ENCODE results near the gene SNX4. TPM values are rescaled to one million over a fixed set of nuclear protein-coding genes. Genes with fewer than 3 reads are reported as not detected.

Gene SNX4
- total and polyA plus RNA-seq, 4 experiments from 2014 or later: 23.0 to 28.6 (median 23.9) TPM

GRCh38 chr3:125431912-125432790 is 87.9 kb downstream of the SNX4 start:
- H3K36me3 ChIP-seq (ENCODE audit: insufficient read depth, low read length): no peaks in the 10 kb centered on the region
- ChIA-PET CTCF (ENCODE audit: partially characterized antibody) (no interaction called here), POLR2A (ENCODE audit: partially characterized antibody) (no interaction called here)
- no peaks in the 10 kb centered on the region for H3K27me3 ChIP-seq (ENCODE audit: insufficient read depth, low read length)
- no peaks in the 10 kb centered on the region for H3K27me3 Mint-ChIP-seq
- H3K9me3 Mint-ChIP-seq: peaks cover 0 to 1% (median 0%) of the 10 kb centered on the region in 8 donors
- no peaks in the 10 kb centered on the region for H3K36me3 Mint-ChIP-seq
- H3K4me1 Mint-ChIP-seq: peaks cover 0 to 3% (median 3%) of the 10 kb centered on the region in 4 donors
- H3K4me3 Mint-ChIP-seq: no peak overlapping the region
- H3K4me3 ChIP-seq (ENCODE audit: low read length in 2 of 2): no peak overlapping the region
- no peak overlapping the region for H3K27ac ChIP-seq (ENCODE audit: low read depth, low read length)
- DNase-seq: no peak
- H3K27ac Mint-ChIP-seq: no peak overlapping the region
- intact Hi-C loops (cut with micrococcal nuclease): no loop called here
- H3K9me3 ChIP-seq (ENCODE audit: control insufficient read depth in 1 of 2, low read length in 2 of 2): no peaks in the 10 kb centered on the region
- no peaks in the 10 kb centered on the region for H3K4me1 ChIP-seq (ENCODE audit: insufficient read depth, low read length)

- H3K4me3 Mint-ChIP-seq: no peak overlapping the region
These were observed 88.6 kb downstream of the SNX4 start for GRCh38 chr3:125431391-125431790.

GRCh38 chr3:125428216-125428830 is 91.7 kb downstream of the SNX4 start:
- ChIA-PET POLR2A (ENCODE audit: partially characterized antibody) (no interaction called here), CTCF (ENCODE audit: partially characterized antibody) (interaction anchor here (1.0 to 2.3 kb wide), 3 partner anchors 8 to 667 kb away, joined by 3 to 15 read pairs (median 6); no protein-coding TSS in a partner anchor)
- no peak overlapping the region for H3K27ac Mint-ChIP-seq
- Histone ChIP-seq H3K4me3 (ENCODE audit: low read length in 2 of 2) (no peak overlapping the region), H3K4me1 (ENCODE audit: insufficient read depth, low read length) (no peaks in the 10 kb centered on the region), H3K9me3 (ENCODE audit: control insufficient read depth in 1 of 2, low read length in 2 of 2) (no peaks in the 10 kb centered on the region), H3K27me3 (ENCODE audit: insufficient read depth, low read length) (no peaks in the 10 kb centered on the region), H3K27ac (ENCODE audit: low read depth, low read length) (no peak overlapping the region), H3K36me3 (ENCODE audit: insufficient read depth, low read length) (no peaks in the 10 kb centered on the region)
- peaks cover 0 to 1% (median 0%) of the 10 kb centered on the region in 8 donors for H3K9me3 Mint-ChIP-seq
- H3K36me3 Mint-ChIP-seq: no peaks in the 10 kb centered on the region
- no peak for DNase-seq
- no peak overlapping the region for H3K4me3 Mint-ChIP-seq
- no peaks in the 10 kb centered on the region for H3K4me1 Mint-ChIP-seq
- H3K27me3 Mint-ChIP-seq: no peaks in the 10 kb centered on the region
- intact Hi-C loops (cut with micrococcal nuclease): no loop called here

More at GRCh38 chr3:125431391-125431790, 88.6 kb downstream of the SNX4 start:
- H3K9me3 Mint-ChIP-seq: peaks cover 0 to 1% (median 0%) of the 10 kb centered on the region in 8 donors
- Histone ChIP-seq H3K4me1 (ENCODE audit: insufficient read depth, low read length) (no peaks in the 10 kb centered on the region), H3K27me3 (ENCODE audit: insufficient read depth, low read length) (no peaks in the 10 kb centered on the region), H3K27ac (ENCODE audit: low read depth, low read length) (no peak overlapping the region), H3K36me3 (ENCODE audit: insufficient read depth, low read length) (no peaks in the 10 kb centered on the region), H3K4me3 (ENCODE audit: low read length in 2 of 2) (no peak overlapping the region), H3K9me3 (ENCODE audit: control insufficient read depth in 1 of 2, low read length in 2 of 2) (no peaks in the 10 kb centered on the region)
- POLR2A ChIA-PET (ENCODE audit: partially characterized antibody): no interaction called here
- H3K36me3 Mint-ChIP-seq: no peaks in the 10 kb centered on the region
- CTCF ChIA-PET (ENCODE audit: partially characterized antibody): no interaction called here
- H3K27ac Mint-ChIP-seq: no peak overlapping the region
- H3K4me1 Mint-ChIP-seq: peaks cover 0 to 3% (median 3%) of the 10 kb centered on the region in 4 donors
- no peak for DNase-seq
- intact Hi-C loops (cut with micrococcal nuclease): no loop called here
- no peaks in the 10 kb centered on the region for H3K27me3 Mint-ChIP-seq

GRCh38 chr3:125418306-125418705 is 101.7 kb downstream of the SNX4 start:
- Histone ChIP-seq H3K27me3 (ENCODE audit: insufficient read depth, low read length) (no peaks in the 10 kb centered on the region), H3K4me1 (ENCODE audit: insufficient read depth, low read length) (no peaks in the 10 kb centered on the region), H3K27ac (ENCODE audit: low read depth, low read length) (no peak overlapping the region), H3K9me3 (ENCODE audit: control insufficient read depth in 1 of 2, low read length in 2 of 2) (peaks cover 0 to 3% of the 10 kb centered on the region in 2 donors), H3K4me3 (ENCODE audit: low read length in 2 of 2) (no peak overlapping the region), H3K36me3 (ENCODE audit: insufficient read depth, low read length) (no peaks in the 10 kb centered on the region)
- no peak for DNase-seq
- CTCF ChIA-PET (ENCODE audit: partially characterized antibody): no interaction called here
- no peaks in the 10 kb centered on the region for H3K4me1 Mint-ChIP-seq
- H3K4me3 Mint-ChIP-seq: no peak overlapping the region
- POLR2A ChIA-PET (ENCODE audit: partially characterized antibody): no interaction called here
- H3K9me3 Mint-ChIP-seq: peaks cover 0 to 7% (median 2%) of the 10 kb centered on the region in 8 donors
- H3K27me3 Mint-ChIP-seq: peaks cover 0 to 2% of the 10 kb centered on the region in 2 donors
- no peaks in the 10 kb centered on the region for H3K36me3 Mint-ChIP-seq
- no peak overlapping the region for H3K27ac Mint-ChIP-seq
- intact Hi-C loops (cut with micrococcal nuclease): no loop called here

GRCh38 chr3:125416235-125416634 is 103.8 kb downstream of the SNX4 start:
- no peak overlapping the region for H3K4me3 Mint-ChIP-seq
- H3K27ac ChIP-seq (ENCODE audit: low read depth, low read length): no peak overlapping the region
- peaks cover 0 to 7% (median 2%) of the 10 kb centered on the region in 8 donors for H3K9me3 Mint-ChIP-seq
- no peak for DNase-seq
- peaks cover 0 to 3% of the 10 kb centered on the region in 2 donors for H3K9me3 ChIP-seq (ENCODE audit: control insufficient read depth in 1 of 2, low read length in 2 of 2)
- intact Hi-C loops (cut with micrococcal nuclease): no loop called here
- peaks cover 4 to 8% of the 10 kb centered on the region in 2 donors for H3K27me3 Mint-ChIP-seq
- no peaks in the 10 kb centered on the region for H3K4me1 ChIP-seq (ENCODE audit: insufficient read depth, low read length)
- H3K27me3 ChIP-seq (ENCODE audit: insufficient read depth, low read length): no peaks in the 10 kb centered on the region
- no peak overlapping the region for H3K4me3 ChIP-seq (ENCODE audit: low read length in 2 of 2)
- no peak overlapping the region for H3K27ac Mint-ChIP-seq
- CTCF ChIA-PET (ENCODE audit: partially characterized antibody): no interaction called here
- H3K36me3 Mint-ChIP-seq: no peaks in the 10 kb centered on the region
- H3K36me3 ChIP-seq (ENCODE audit: insufficient read depth, low read length): no peaks in the 10 kb centered on the region
- POLR2A ChIA-PET (ENCODE audit: partially characterized antibody): no interaction called here
- H3K4me1 Mint-ChIP-seq: no peaks in the 10 kb centered on the region

GRCh38 chr3:125414669-125415068 is 105.3 kb downstream of the SNX4 start:
- Mint-ChIP-seq H3K36me3 (no peaks in the 10 kb centered on the region), H3K27me3 (peaks cover 10 to 18% of the 10 kb centered on the region in 2 donors), H3K27ac (no peak overlapping the region), H3K9me3 (peaks cover 0 to 4% (median under 1%) of the 10 kb centered on the region in 8 donors), H3K4me1 (no peaks in the 10 kb centered on the region), H3K4me3 (no peak overlapping the region)
- DNase-seq: no peak
- intact Hi-C loops (cut with micrococcal nuclease): no loop called here
- Histone ChIP-seq H3K4me1 (ENCODE audit: insufficient read depth, low read length) (no peaks in the 10 kb centered on the region), H3K27ac (ENCODE audit: low read depth, low read length) (no peak overlapping the region), H3K36me3 (ENCODE audit: insufficient read depth, low read length) (no peaks in the 10 kb centered on the region), H3K27me3 (ENCODE audit: insufficient read depth, low read length) (no peaks in the 10 kb centered on the region), H3K4me3 (ENCODE audit: low read length in 2 of 2) (no peak overlapping the region), H3K9me3 (ENCODE audit: control insufficient read depth in 1 of 2, low read length in 2 of 2) (peaks cover 0 to 3% of the 10 kb centered on the region in 2 donors)
- ChIA-PET POLR2A (ENCODE audit: partially characterized antibody) (no interaction called here), CTCF (ENCODE audit: partially characterized antibody) (no interaction called here)

- no peaks in the 10 kb centered on the region for H3K36me3 Mint-ChIP-seq
- no peak overlapping the region for H3K27ac ChIP-seq (ENCODE audit: low read depth, low read length)
- POLR2A ChIA-PET (ENCODE audit: partially characterized antibody): no interaction called here
These were observed 109.1 kb downstream of the SNX4 start for GRCh38 chr3:125410922-125411321.

More at GRCh38 chr3:125410922-125411321, 109.1 kb downstream of the SNX4 start:
- DNase-seq: no peak
- intact Hi-C loops (cut with micrococcal nuclease): no loop called here
- H3K27me3 Mint-ChIP-seq: peaks cover 17 to 25% of the 10 kb centered on the region in 2 donors
- Histone ChIP-seq H3K9me3 (ENCODE audit: control insufficient read depth in 1 of 2, low read length in 2 of 2) (no peaks in the 10 kb centered on the region), H3K27me3 (ENCODE audit: insufficient read depth, low read length) (no peaks in the 10 kb centered on the region), H3K36me3 (ENCODE audit: insufficient read depth, low read length) (no peaks in the 10 kb centered on the region), H3K4me1 (ENCODE audit: insufficient read depth, low read length) (no peaks in the 10 kb centered on the region), H3K4me3 (ENCODE audit: low read length in 2 of 2) (no peak overlapping the region)
- peaks cover 0 to 11% (median 3%) of the 10 kb centered on the region in 8 donors for H3K9me3 Mint-ChIP-seq
- CTCF ChIA-PET (ENCODE audit: partially characterized antibody): no interaction called here
- no peak overlapping the region for H3K4me3 Mint-ChIP-seq
- H3K4me1 Mint-ChIP-seq: peaks cover 0 to 3% (median under 1%) of the 10 kb centered on the region in 4 donors
- no peak overlapping the region for H3K27ac Mint-ChIP-seq

All from CD4-positive, alpha-beta memory T cell (primary cell).